C1 segment of cervical spinal cord (tissue), 14 donors: ENCODE data around the gene CASZ1.

Experiments
- DNase-seq, 14 donors: peaks; one replicate each; lab custom pipeline; 2025; lab: John Stamatoyannopoulos, UW

The CASZ1 gene

GRCh38 chr1:10794724-10795275 is 1.6 kb downstream of the CASZ1 start:
- DNase-seq: no peak

DNA sequence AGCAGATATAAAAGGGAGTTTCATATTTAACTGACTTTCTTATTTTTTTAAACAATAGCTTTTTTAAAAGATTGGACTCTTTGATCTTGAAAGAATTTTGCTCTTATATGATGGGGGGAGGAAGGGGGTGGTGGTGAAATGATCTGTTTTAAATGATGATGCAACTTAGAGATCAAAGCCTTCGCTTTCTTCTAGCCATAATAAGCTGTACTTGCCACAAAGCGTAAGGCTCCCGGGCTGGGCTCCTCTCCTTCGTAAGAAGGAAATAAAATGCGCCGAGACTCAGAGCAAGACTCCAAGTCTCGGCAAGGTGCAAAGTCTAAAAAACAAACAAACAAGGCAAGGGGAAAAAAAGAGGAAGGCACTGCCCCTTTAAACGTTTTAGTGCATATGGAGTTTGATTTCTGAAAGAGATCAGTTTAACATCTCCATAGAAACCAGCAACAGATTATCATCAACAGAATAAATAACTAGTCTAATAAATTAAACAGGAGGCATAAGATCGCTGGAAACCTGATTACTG is 3.3 kb downstream of the CASZ1 start:
- no peak for DNase-seq

DNA sequence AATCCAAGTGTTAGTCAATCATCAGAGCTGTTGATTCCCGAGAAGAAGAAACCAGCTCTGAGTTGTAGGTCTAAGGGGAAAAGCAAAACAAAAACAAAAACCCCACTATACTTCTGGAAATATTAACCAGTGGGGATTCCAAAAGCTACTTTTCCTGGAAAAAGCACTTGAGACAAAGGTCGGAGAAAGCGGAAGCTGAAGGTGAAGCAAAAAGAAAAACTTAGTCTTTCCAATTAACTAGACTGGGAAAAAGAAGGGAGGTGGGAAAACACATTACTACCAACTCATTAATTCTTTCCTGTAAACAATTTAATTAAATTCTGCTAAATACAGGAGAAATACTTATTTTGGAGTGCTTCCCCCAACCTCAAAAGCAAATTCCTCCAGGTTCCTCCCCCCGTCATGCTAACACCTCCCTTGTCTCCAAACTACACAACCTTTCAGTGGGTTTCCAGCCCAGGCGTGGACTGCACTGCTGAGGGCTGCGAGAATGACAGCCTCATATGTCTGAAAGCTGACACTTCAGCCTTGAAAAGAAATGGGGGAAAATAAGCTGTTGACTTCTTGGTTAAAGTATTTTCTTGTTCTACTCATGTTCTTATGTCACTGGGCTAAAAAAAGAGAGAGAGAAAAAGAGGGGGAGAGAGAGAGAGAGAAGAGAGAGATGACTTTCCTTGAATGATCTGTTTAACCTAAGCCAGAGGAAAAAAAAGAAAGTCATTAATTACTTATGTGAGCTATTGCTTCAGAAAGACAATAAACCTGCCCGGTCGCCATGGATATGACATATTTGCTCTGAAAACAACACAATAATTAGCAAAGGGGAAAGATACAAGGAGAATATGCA is 5.1 kb downstream of the CASZ1 start:
- no peak for DNase-seq

- DNase-seq: no peak
Observed at GRCh38 chr1:10789803-10790702, 6.4 kb downstream of the CASZ1 start.

GRCh38 chr1:10789047-10789791 is 7.2 kb downstream of the CASZ1 start:
- no peak for DNase-seq

DNA sequence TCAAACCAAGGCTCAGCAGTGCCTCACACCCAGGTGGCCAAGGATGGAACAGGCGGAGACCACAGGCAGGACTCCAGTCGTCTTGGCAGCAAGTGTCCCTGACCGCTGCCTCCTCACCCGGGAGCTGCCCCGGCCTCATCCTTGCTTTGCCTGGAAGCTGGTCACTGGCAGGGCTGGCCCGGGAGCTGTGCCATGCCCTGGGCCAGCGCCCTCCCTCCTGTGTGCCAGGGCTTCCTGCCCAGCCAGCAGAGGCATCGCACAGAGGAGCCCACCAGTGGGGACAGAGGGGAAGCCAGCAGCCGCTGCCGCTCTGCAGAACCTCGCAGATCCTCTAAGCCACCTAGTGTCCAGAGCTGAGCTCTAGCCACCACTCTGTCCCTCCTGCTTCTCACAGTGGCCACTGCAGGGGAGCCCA is 7.8 kb downstream of the CASZ1 start:
- peak in 12 of 14 donors; percentile 13 to 89 (median 50) for DNase-seq

- no peak for DNase-seq
Observed at GRCh38 chr1:10787286-10787685, 9.2 kb downstream of the CASZ1 start.

DNA sequence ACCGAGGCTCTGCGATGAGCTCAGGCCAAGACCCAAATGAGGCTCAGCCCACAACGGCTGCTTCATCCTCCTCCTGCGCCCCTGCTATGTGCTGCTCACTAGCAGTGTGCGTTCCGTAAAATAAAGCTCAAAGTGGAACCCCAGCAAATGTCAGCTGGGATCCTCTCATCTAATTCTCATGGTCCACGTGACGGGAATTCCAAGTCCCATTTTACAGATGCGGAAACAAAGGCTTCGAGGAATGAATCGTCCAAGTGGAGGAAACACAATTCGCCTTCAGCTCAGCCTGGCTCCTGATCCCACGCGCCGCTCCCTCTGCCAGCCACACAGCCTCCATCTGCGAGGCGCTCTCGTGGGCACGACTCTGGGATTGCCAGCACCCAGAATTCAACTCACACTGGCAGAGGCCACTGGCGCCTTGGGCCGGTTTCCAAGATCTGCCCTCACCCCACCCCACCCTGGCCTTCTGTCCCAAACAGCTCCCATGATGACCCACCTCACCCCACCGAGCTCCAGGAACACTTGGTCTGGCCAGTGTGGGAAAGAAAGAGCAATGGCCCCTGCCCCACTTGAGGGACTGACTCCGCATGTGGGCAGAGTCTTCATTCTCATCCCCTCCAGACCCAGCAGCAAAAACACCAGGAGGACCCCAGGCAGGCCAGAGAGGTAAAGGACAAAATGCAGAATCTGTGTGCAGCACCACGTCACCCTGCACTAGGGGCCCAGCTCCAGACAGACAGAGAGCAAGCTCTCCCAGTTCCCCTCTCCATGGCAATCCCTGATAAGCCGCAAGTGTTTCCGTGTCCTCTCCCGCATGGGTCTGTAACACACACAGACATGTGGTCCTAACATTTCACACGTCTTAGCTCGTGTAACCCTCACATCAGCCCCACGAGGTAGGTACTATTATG is 10.5 kb downstream of the CASZ1 start:
- DNase-seq: no peak

DNA sequence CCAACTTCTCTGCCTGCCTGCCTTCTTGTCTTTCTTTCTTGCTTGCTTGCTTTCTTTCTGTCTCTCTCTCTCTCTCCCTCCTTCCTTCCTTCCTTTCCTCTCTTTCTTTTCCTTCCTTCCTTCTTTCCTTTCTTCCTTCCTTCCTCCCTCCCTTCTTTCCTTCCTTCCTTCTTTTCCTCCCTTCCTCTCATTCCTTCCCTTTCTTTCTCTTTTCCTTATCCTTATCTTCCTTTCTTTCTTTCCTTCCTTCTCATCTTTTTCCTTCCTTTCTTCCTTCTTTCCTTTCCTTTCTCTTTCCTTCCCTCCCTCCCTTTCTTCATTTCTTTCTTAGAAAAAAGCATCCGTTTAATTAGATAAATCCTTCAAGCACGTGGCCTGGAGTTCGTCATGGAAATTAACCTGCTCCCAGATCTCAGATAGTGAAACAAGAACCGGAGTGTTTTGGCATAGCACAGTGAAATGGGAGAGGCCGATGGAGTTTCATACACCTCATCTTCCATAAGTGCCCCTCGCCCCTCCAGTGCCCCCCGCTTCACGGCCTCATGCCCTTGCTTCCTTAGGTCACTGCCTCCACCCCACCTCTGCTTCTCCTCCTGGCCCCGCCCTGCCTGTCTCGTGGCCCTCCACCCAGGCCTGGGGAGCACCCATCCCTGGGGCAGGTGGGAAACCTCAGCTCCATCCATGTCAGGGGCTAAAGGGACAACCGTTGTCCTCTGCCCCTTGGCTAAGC is 11.3 kb downstream of the CASZ1 start:
- no peak for DNase-seq

DNA sequence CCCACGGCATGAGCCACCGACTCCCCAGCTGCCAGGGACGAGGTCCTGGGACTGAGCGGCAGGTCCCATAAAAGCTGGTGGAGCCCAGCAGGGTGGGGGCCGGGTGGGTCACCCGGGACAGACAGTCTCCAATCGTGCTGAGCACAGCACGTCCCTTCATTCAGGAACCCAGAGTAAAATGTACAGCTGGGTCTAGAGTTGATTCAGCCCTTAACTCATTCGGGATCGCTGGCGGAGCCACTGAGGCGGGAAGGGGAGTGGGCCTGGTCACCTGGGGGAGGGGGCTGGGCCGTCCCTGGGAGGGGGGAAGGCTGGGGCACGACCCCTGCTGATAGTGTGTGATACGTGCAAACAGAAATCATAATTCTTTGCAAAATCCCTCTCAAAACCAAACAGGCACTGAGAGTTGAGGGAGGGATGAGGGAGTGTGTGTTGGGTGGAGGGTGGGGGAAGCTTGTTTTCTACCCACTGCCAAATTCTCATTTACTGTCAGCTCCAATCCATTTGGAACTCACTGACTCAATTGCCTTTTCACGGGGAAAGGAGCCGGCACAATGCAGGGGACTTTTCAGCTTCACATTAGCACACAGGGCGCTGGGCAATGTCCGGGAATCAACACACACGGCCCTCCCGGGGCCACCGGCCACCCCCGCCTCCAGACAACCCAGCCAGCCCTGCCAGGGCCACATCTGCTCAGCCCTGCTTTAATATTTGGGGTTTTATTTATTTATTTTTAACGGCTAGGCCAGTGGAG is 13.8 kb downstream of the CASZ1 start:
- peak in 5 of 14 donors; percentile 3 to 80 (median 15) for DNase-seq

DNA sequence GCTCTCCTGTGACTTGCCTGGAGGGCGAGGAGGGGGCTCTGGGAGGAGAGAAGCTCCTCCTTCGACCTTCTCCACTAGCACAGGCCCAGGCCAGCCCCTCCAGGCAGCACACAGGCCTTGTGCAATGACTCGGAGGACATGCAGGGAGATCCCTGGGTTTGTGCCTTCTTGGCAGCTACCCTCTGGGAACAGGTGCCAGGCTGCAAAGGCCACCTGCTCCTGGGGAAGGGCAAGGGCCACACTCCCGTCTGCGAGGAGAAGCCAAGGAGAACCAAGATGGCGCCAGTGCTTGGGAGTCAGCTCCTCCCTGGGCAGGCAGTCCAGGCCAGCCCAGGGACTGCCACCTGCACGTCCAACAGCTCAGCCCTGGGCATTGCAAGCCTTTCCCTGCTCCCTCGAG is 15.3 kb downstream of the CASZ1 start:
- DNase-seq: no peak

DNA sequence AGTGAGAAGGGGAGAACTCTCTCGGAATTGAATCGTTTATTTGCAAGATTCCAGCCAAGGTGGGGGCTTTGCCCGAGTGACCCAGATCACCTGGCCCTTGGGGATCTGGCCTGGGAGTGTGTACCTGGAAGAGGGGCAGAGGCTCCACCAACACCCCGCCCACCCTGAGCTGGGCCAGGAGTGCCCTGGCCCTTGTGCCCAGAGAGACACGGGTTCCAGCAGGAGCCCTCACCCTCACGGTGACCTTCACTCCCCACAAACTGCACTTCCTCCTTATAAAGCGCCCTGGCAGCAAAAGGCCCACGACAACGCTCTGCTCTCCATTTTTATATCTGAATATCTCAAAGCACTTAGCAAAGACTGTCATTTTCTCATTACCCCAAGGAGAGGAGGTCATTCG is 16.6 kb downstream of the CASZ1 start:
- no peak for DNase-seq

- DNase-seq: no peak
Observed at GRCh38 chr1:10779201-10779600, 17.2 kb downstream of the CASZ1 start.

DNA sequence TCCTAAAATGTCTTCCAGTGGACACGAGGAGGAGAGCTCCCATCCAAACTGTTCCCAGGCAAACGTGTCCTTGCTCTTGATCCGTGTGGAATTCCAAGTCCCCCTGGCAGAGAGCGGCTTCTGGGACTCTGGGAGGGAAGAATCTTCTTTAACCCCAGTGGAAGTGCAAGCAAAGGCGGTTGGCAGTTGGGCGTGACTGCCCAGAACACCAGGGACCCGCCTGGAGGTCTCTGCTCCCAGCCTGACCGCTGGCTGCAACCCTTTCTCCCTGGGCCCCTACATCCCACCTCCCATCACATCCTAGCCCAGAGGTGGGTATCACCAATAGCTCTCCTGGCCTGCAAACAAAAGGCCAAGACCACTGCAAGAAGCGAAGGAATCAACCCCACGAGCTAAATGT is 17.8 kb downstream of the CASZ1 start:
- no peak for DNase-seq

- DNase-seq: no peak
Observed at GRCh38 chr1:10777749-10778574, 18.5 kb downstream of the CASZ1 start.

- DNase-seq: no peak
Observed at GRCh38 chr1:10776190-10776905, 20.1 kb downstream of the CASZ1 start.

GRCh38 chr1:10775763-10776162 is 20.7 kb downstream of the CASZ1 start:
- DNase-seq: no peak
